GM21786 (cell line): ENCODE measurements around the gene RNF175.

Experiments used
- ATAC-seq: cut with Tn5 transposase; IDR thresholded peaks from one replicate; pipeline ENCODE4 v1.9.1; 2021; ENCODE audit not compliant: unreplicated experiment

The RNF175 gene

GRCh38 chr4:153750197-153750817 is 9.5 kb downstream of the RNF175 start:
- ATAC-seq, result peak; percentile 96

- ATAC-seq, result no peak
Observed at GRCh38 chr4:153748378-153748777, 11.4 kb downstream of the RNF175 start.

GRCh38 chr4:153747406-153747955 is 12.3 kb downstream of the RNF175 start:
- ATAC-seq, result no peak

GRCh38 chr4:153745651-153746050 is 14.2 kb downstream of the RNF175 start:
- no peak for ATAC-seq

GRCh38 chr4:153741541-153741940 is 18.3 kb downstream of the RNF175 start:
- no peak for ATAC-seq

GRCh38 chr4:153735906-153736461 is 23.8 kb downstream of the RNF175 start:
- ATAC-seq, result no peak

GRCh38 chr4:153733751-153734448 is 25.9 kb downstream of the RNF175 start:
- no peak for ATAC-seq

GRCh38 chr4:153731239-153731638 is 28.6 kb downstream of the RNF175 start:
- ATAC-seq, result no peak

GRCh38 chr4:153729895-153730294 is 29.9 kb downstream of the RNF175 start:
- no peak for ATAC-seq

- ATAC-seq, result peak; percentile 53
Observed at GRCh38 chr4:153728660-153729059, 31.2 kb downstream of the RNF175 start.

GRCh38 chr4:153728151-153728550 is 31.7 kb downstream of the RNF175 start:
- ATAC-seq, result peak; percentile 37

GRCh38 chr4:153725831-153726154 is 34.0 kb downstream of the RNF175 start:
- ATAC-seq, result no peak

- ATAC-seq, result no peak
Observed at GRCh38 chr4:153725136-153725830, 34.5 kb downstream of the RNF175 start.

GRCh38 chr4:153724606-153725005 is 35.2 kb downstream of the RNF175 start:
- ATAC-seq, result no peak

- no peak for ATAC-seq
Observed at GRCh38 chr4:153722036-153722435, 37.8 kb downstream of the RNF175 start.

GRCh38 chr4:153713866-153714646 is 45.8 kb downstream of the RNF175 start:
- no peak for ATAC-seq

GRCh38 chr4:153710681-153711080 is 49.1 kb downstream of the RNF175 start:
- no peak for ATAC-seq

- ATAC-seq, result no peak
Observed at GRCh38 chr4:153706519-153706918, 53.3 kb downstream of the RNF175 start.

GRCh38 chr4:153705743-153706468 is 53.9 kb downstream of the RNF175 start:
- peak; percentile 86 for ATAC-seq

GRCh38 chr4:153704522-153704921 is 55.3 kb downstream of the RNF175 start:
- no peak for ATAC-seq
